Measurements from ENCODE around the gene KLHL13. TPM values are rescaled to one million over a fixed set of nuclear protein-coding genes. Genes with fewer than 3 reads are reported as not detected.
"Not testable (repeated sequence)": the region's sequence is repeated elsewhere in the genome, so short reads cannot be mapped to it uniquely, and the experiment has no call there.

Gene KLHL13
- total RNA-seq, 4 donors from 2014 or later = 1.4 to 2.7 (median 1.8) TPM

DNA sequence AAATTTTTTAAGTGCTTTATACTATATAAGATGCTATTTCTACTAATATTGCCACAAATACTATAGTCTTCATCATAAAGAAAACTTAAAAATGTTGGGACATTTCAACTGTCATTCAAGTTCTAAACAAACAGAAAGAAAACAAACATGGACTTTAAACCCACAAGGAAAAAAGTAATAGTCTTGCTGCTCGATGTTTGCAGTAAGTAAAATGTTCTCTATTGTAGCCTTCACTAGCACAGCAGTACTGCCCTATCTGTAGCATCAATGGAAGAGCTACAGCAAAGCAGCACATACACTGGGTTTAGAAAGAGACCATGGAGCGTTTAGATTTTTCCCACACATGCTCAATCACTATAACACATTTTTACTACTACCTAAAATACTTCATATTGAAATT lies 146.8 kb downstream of the KLHL13 start:
- DNase-seq = no peak
- H3K27ac ChIP-seq = no peak overlapping the region
- no peak overlapping the region for H3K4me3 ChIP-seq (replicated peaks in 1 of 3)
- TF ChIP-seq POLR2A (IDR thresholded peaks at IDR 0.05) = no peak
- TF ChIP-seq, protein P1, sequence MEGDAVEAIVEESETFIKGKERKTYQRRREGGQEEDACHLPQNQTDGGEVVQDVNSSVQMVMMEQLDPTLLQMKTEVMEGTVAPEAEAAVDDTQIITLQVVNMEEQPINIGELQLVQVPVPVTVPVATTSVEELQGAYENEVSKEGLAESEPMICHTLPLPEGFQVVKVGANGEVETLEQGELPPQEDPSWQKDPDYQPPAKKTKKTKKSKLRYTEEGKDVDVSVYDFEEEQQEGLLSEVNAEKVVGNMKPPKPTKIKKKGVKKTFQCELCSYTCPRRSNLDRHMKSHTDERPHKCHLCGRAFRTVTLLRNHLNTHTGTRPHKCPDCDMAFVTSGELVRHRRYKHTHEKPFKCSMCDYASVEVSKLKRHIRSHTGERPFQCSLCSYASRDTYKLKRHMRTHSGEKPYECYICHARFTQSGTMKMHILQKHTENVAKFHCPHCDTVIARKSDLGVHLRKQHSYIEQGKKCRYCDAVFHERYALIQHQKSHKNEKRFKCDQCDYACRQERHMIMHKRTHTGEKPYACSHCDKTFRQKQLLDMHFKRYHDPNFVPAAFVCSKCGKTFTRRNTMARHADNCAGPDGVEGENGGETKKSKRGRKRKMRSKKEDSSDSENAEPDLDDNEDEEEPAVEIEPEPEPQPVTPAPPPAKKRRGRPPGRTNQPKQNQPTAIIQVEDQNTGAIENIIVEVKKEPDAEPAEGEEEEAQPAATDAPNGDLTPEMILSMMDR (IDR thresholded peaks at IDR 0.05) = no peak
- 84 to 86% methylated on average over 2 of the region's 2 CpGs for WGBS, 2 donors
- no peaks in the 10 kb centered on the region for H3K9me3 ChIP-seq
- no peaks in the 10 kb centered on the region for H3K36me3 ChIP-seq
- no peaks in the 10 kb centered on the region for H3K27me3 ChIP-seq
- intact Hi-C loops (cut with DNase I) = no loop called here
- H3K4me1 ChIP-seq = no peaks in the 10 kb centered on the region

GRCh38 chrX:117969328-117969727 lies 147.3 kb downstream of the KLHL13 start:
- no peak overlapping the region for H3K4me3 ChIP-seq (replicated peaks in 1 of 3)
- intact Hi-C loops (cut with DNase I) = no loop called here
- TF ChIP-seq POLR2A (IDR thresholded peaks at IDR 0.05) = no peak
- TF ChIP-seq, protein P1 (IDR thresholded peaks at IDR 0.05) = no peak
- H3K4me1 ChIP-seq = no peaks in the 10 kb centered on the region
- DNase-seq = no peak
- no peak overlapping the region for H3K27ac ChIP-seq
- H3K36me3 ChIP-seq = no peaks in the 10 kb centered on the region
- no peaks in the 10 kb centered on the region for H3K27me3 ChIP-seq
- no peaks in the 10 kb centered on the region for H3K9me3 ChIP-seq

GRCh38 chrX:117959045-117959444 lies 157.6 kb downstream of the KLHL13 start:
- no peak overlapping the region for H3K4me3 ChIP-seq (replicated peaks in 1 of 3)
- H3K9me3 ChIP-seq = no peaks in the 10 kb centered on the region
- 92% methylated on average over 4 of the region's 4 CpGs for WGBS, 2 donors
- H3K4me1 ChIP-seq = no peaks in the 10 kb centered on the region
- no peak for TF ChIP-seq POLR2A (IDR thresholded peaks at IDR 0.05)
- TF ChIP-seq, protein P1 (IDR thresholded peaks at IDR 0.05) = no peak
- H3K27ac ChIP-seq = no peak overlapping the region
- H3K27me3 ChIP-seq = no peaks in the 10 kb centered on the region
- intact Hi-C loops (cut with DNase I) = no loop called here
- H3K36me3 ChIP-seq = no peaks in the 10 kb centered on the region
- no peak for DNase-seq

DNA sequence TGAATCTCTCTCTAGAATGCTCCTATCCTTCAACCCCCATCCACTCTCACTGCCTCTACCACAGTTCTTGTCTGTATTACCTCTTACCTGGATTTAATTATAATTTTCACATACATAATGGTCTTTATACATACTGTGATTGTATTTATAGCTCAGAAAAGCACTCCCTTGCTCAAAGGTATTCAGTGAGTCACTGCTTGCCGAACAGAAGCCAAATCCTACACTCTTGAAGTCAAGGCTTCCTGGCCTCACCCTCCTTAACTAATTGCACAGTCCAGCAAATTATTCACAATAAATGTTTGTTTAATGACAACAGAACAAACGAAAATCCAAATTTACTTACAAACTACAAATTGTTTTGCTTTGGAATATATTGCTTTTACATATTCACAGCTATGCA lies 159.5 kb downstream of the KLHL13 start:
- Histone ChIP-seq H3K27me3 (no peaks in the 10 kb centered on the region), H3K27ac (no peak overlapping the region), H3K4me3 (replicated peaks in 1 of 3) (no peak overlapping the region), H3K36me3 (no peaks in the 10 kb centered on the region), H3K9me3 (no peaks in the 10 kb centered on the region), H3K4me1 (no peaks in the 10 kb centered on the region)
- TF ChIP-seq, protein P1 (IDR thresholded peaks at IDR 0.05) = no peak
- TF ChIP-seq POLR2A (IDR thresholded peaks at IDR 0.05) = no peak
- no peak for DNase-seq
- 42 to 70% methylated on average over 2 of the region's 2 CpGs for WGBS, 2 donors
- intact Hi-C loops (cut with DNase I) = no loop called here

DNA sequence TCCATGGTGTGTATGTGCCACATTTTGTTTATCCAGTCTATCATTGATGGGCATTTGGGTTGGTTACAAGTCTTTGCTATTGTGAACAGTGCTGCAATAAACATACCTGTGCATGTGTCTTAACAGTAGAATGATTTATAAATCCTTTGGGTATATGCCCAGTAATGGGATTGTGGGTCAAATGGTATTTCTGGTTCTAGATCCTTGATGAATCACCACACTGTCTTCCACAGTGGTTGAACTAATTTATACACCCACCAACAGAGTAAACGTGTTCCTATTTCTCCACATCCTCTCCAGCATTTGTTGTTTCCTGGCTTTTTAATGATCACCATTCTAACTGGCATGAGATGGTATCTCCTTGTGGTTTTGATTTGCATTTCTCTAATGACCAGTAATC lies 177.3 kb downstream of the KLHL13 start:
- H3K4me3 ChIP-seq (replicated peaks in 1 of 3); intact Hi-C loops (cut with DNase I); H3K27me3 ChIP-seq; H3K36me3 ChIP-seq; H3K9me3 ChIP-seq; H3K27ac ChIP-seq; H3K4me1 ChIP-seq; DNase-seq: not testable (repeated sequence)
- WGBS, 2 donors = 76 to 88% methylated on average over 1 of the region's 1 CpG

DNA sequence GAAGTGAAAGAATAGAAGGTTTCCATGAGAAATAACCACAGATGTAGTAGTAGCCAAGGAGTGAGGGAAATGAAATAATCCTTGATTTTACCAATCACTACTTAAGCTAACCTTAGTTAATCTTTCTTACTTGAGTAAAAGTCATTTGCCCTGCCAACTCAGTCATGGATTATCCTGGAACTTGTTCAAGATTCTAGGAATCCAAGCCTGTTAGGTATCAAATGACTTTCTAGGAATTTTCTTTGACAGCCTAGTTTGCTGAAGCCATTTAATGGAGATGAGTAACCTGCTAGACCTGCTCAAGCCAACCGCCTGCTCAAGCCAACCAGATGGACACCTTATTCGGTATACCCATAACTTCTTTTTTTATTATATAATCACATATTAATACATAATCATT lies 180.5 kb downstream of the KLHL13 start:
- Histone ChIP-seq H3K27me3 (no peaks in the 10 kb centered on the region), H3K27ac (no peak overlapping the region), H3K36me3 (no peaks in the 10 kb centered on the region), H3K9me3 (no peaks in the 10 kb centered on the region), H3K4me1 (no peaks in the 10 kb centered on the region), H3K4me3 (replicated peaks in 1 of 3) (no peak overlapping the region)
- no peak for DNase-seq
- intact Hi-C loops (cut with DNase I) = no loop called here
- 97% methylated on average over 2 of the region's 2 CpGs for WGBS, 2 donors
- TF ChIP-seq, protein P1 (IDR thresholded peaks at IDR 0.05) = no peak
- TF ChIP-seq POLR2A (IDR thresholded peaks at IDR 0.05) = no peak

- DNase-seq; H3K36me3 ChIP-seq; H3K9me3 ChIP-seq; intact Hi-C loops (cut with DNase I); H3K27me3 ChIP-seq; H3K4me1 ChIP-seq; H3K4me3 ChIP-seq (replicated peaks in 1 of 3); H3K27ac ChIP-seq: not testable (repeated sequence)
Measured at GRCh38 chrX:117930116-117930515, 186.5 kb downstream of the KLHL13 start.
